IPS DF 4.7 (cell line): ENCODE results near the gene ESPN.
"Not testable (repeated sequence)": the region's sequence is repeated elsewhere in the genome, so short reads cannot be mapped to it uniquely, and the experiment has no call there.

ENCODE experiments used
- DNase-seq: peaks from one replicate; pipeline ENCODE4 v3.0.0-alpha.2; 2013; ENCODE audit warnings: low spot score; ENCODE audit errors: extremely low read depth

ESPN gene

GRCh38 chr1:6447016-6447817 lies 22.6 kb downstream of the ESPN start:
- DNase-seq = no peak

- DNase-seq = no peak
These were observed 23.5 kb downstream of the ESPN start for GRCh38 chr1:6447818-6448748.

DNA sequence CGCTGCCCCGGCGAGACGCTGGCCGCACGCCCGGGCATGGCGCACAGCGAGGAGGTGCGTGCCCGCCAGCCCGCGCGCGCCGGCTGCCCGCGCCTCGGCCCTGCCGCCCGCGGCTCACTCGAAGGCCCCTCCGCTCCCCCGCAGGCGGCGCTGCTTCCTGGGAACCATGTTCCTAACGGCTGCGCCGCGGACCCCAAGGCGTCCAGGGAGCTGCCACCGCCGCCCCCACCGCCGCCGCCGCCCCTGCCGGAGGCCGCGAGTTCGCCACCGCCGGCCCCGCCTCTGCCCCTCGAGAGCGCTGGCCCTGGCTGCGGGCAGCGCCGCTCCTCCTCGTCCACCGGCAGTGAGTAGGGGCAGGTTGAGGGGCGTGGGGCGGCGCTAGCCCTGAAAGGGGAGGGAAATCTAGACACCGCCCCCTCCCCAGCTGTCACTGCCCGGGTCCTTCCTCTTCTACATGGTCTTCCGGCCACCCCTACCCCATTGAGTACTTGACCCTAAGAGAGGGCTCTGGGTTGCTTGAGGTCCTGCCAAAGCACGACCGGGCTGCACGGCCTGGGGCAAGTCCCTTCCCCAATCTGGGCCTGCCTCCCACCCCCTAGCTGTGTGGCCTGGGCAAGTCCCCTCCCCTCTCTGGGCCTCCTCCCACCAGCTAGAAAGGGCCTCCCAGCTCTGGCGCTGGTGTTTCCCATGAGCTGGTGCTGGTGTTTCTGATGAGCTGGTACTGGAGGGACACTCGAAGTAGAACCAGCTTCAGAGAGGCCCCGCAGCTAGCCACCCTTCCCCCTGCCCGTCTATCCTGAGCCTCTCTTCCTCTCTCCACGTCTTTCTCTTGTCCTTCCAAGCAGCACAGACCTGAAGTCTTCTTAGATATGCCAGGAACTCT lies 24.4 kb downstream of the ESPN start:
- no peak for DNase-seq

DNA sequence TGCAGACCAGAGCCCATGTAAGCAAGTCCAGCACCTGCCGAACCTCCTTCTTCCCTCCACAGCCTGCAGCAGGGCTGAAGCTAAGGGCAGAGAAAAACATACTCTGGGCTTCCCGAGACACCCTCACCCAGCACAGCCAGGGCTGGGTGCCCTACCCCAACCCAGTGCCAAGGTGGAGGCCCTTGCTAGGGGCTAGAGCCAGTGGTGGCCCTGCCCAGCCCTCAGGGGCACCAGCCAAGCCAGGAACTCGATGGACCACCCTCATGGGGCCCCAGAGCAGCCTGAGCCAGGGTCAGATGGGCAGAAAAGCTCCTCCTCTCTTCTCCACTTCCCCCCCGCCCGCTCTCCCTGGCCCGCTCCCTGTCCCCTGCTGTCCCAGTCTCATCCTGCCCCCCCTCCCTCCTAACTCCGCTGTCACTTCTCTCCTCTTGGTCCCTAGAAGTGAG lies 25.5 kb downstream of the ESPN start:
- no peak for DNase-seq

DNA sequence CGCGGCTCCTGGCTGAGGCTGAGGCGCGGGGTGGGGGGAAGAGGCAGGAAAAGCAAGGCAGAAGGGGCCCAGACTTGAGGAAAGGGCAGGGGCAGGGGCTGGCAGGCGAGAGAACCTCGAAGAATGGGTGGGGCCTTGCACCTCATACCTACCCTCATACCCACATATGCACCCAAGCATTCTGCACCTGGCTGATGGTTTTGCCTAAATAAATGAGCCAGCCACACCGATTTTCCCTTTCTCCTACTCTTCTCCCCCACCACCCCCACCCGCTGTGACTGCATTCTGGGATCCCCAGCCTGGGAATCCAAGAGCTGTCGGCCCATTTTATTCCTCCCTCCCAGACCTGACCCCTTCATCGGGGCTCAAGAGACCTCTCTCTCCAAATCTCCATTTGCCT lies 25.9 kb downstream of the ESPN start:
- not testable (repeated sequence) for DNase-seq

- DNase-seq = no peak
These were observed 26.4 kb downstream of the ESPN start for GRCh38 chr1:6450943-6451373.

GRCh38 chr1:6453895-6454855 lies 29.6 kb downstream of the ESPN start:
- not testable (repeated sequence) for DNase-seq

DNA sequence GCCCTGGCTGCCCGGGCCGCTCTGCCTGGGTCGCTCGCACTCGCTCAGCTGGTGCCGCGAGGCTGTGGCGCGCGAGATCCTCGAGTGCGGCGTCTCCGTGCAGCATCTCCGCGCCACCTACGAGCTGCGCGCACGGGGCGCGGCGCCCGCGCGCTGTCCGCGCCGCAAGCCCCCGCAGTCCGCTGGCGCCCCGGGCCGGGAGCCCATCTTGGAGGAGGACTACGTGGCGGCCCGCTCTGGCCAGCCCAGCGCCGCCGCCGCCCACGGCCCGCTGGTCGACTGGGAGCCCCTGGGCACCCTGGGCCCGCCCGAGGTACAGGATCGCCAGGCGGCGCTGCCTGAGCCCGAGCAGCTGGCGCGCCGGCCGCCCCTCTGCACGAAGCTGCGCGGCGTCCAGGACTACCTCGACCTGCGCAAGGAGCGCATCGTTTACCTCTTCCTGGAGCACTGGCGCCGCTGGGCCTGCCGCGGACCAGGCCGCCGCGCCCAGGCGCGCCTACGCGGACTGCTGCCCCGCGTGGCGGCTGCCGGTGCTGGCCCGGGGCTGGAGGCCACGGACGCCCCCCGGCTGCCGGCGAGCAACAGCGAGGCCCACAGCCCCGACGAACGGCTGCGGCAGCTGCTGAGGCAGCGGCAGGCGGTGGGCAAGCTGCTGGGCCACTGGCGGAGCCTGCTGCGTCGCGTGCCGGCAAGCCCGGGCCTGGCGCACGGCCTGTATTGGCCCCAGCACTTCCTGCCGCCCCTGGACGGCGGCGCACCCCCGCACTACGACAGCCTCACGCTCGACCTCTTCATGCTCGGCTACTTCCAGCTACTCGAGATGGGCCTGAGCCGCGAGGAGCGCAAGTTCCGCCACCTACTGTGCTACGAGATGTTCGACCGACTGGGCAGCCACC lies 30.5 kb downstream of the ESPN start:
- no peak for DNase-seq

- DNase-seq = not testable (repeated sequence)
These were observed 31.4 kb downstream of the ESPN start for GRCh38 chr1:6455752-6456520.

DNA sequence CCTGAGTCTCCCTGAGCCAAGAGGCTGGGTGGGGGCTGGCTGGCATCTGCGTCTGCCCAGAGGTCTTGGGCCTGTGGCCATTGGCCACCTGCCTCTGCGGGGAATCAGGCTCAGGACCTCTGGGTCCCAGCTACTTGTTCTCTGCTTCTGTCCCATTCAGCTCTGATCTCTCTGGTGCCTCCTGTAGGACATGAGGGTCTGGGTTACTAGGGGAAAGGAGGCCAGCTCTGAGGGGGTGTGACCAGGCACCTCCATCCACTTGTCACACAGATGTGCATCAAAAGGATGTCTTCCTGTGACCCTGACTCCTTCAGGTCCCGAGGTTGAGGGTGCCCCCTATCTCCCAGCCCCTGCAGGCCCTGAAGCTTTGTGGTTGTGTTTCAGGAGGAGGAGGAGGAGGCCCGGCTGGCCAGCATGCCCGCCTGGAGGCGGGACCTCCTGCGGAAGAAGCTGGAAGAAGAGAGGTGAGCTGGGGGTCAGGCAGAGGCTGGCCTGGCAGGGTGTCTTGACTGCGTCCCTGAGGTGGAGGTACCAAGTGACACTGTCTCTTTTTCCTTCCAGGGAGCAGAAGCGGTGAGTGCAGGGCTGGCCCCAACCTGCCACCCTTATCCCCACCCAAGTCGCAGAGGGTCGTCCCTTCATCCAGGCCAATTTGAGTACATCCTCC lies 32.4 kb downstream of the ESPN start:
- DNase-seq = no peak

DNA sequence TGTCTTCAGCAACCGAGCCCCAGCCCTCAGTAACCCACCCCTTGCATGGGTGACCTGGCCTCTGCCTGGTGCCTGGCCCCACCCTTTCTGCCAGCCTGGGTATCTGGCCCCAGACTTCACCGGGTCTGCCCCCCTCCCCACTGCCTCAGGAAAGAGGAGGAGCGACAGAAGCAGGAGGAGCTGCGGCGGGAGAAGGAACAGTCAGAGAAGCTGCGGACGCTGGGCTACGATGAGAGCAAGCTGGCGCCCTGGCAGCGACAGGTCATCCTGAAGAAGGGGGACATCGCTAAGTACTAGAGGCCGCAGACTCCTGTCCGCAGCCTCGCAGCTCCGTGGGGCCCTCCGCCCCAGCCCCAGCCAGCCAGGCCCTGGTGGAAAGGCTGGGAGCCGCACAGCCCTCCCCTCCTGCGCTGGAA lies 35.3 kb downstream of the ESPN start:
- no peak for DNase-seq

- DNase-seq = no peak
These were observed 35.9 kb downstream of the ESPN start for GRCh38 chr1:6460301-6461050.

DNA sequence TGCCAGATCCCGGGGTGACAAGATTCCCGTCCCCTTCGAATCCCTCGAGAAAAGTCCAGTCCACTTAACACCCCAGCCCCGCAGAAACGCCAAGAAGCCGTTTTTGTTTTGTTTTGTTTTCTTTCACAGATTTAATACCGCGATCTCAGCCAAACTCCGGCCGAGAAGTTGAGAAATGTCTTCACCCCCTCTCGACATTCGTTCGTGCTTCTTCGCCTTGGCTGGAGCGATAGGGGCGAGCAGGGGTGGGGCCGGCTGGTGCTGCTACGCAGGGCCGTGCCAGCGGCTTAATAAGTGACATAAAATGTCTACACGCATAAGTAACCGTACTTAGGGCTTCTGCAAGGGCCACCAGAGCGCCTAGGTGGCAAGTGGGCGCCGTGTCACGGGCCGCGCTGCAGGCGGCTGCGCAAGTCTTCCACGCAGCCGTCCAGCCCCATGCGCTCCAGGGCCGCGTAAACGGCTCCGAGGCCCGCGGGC lies 36.5 kb downstream of the ESPN start:
- DNase-seq = no peak

DNA sequence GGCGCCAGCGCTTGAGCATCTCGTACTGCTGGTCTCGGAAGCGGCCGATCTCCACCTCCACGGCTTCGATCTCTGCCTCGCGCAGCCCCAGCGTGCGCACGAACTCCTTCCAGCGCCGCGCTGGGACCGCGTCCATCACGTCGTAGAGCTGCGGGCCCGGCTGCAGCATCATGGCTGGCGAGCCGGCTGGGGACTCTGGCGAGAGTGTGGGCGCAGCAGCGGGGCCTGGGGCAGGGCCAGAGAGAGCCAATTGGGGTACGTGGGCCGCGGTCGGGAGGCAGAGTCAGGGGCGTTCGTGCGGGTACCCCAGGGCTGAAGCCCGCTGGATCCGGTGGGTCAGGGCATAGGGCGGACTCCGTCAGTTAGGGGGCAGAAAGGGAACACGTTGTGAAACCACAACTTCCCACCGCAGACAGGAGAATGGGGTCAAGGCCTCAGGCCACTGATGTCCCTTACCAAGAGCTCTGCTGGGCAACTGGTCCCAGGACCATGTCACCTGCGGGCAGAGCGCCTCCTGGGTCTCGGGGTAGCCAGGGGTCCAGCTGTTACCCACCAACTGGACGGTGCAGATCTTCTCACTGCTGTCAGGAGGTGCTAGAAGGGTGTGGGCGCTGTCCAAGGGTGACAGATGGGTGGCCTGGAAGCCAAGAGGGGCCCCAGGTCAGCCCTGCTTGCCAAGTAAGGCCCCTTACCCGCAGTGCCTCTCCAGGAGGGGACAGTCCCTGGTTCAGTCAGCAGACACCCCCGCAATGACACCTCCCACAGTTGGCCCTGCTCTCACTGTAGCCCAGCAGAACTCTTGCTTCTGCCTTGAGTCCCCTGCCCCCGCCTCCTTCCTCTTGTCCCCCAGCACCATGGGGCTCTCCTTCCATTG lies 37.2 kb downstream of the ESPN start:
- DNase-seq = no peak

DNA sequence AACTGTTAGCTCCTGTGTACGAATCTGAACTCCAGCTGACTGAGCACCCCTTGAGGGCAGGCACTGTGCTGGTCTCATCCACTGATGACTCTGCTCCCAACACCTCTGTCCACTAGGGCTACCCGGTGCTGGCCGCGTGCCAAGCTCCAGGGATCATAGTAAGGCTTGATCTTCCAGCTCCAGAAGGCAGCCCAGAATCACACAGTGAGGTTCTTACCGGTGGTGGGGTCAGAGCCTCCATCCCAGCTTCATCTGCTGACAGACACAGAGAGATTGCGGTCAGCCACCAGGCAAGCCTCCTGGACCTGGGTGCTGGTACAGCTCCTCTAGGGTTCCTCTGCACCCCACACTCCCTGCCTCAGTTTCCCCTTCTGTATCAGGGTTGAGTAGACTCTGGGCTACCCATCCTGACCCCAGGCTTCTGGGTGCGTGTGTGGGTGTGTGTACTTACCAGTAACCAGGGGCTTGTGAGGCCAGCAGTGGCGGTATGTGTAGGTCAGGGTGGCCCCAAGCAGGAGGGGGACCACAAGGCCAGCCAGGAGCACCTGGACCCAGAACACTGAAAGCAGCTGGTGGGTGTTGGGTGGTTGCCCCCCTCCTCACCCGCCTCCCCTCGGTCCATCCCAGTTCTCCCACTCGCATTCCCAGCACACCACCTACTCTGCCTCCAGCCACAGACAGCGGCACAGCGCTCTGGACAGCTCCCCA lies 38.0 kb downstream of the ESPN start:
- no peak for DNase-seq

GRCh38 chr1:6463120-6463412 lies 38.5 kb downstream of the ESPN start:
- no peak for DNase-seq
